SW 1271 (cell line): ENCODE measurements around the gene CCT6B.
"Not testable (repeated sequence)": the region's sequence is repeated elsewhere in the genome, so short reads cannot be mapped to it uniquely, and the experiment has no call there.

ENCODE experiments used
- DNase-seq, 2 experiments: peaks; one replicate each; lab custom pipeline; 2025; lab: John Stamatoyannopoulos, UW

Gene CCT6B

GRCh38 chr17:34961093-34961911, at the start of gene CCT6B, which contains the start of gene ZNF830:
Gene CCT6B (minus strand): TSS chr17:34961460. CDS start chr17:34961393, 67 bp downstream.
Gene ZNF830 (plus strand): TSS chr17:34961540. CDS start chr17:34961567, 27 bp downstream.
- DNase-seq: peak; percentile 74 to 91

GRCh38 chr17:35010093-35010492, 48.8 kb upstream of the CCT6B start:
- no peak for DNase-seq

- DNase-seq: no peak
These were observed 45.7 kb upstream of the CCT6B start for GRCh38 chr17:35006961-35007360.

- DNase-seq: no peak
These were observed 45.1 kb upstream of the CCT6B start for GRCh38 chr17:35006345-35006744.

GRCh38 chr17:35003778-35004177, 42.5 kb upstream of the CCT6B start:
- DNase-seq: no peak

GRCh38 chr17:35002876-35003551, 41.8 kb upstream of the CCT6B start:
- no peak for DNase-seq

GRCh38 chr17:35001549-35001948, 40.3 kb upstream of the CCT6B start:
- DNase-seq: no peak

- not testable (repeated sequence) for DNase-seq
These were observed 39.7 kb upstream of the CCT6B start for GRCh38 chr17:35000965-35001364.

- DNase-seq: no peak
These were observed 38.2 kb upstream of the CCT6B start for GRCh38 chr17:34999456-34999855.

- peak in 1 of 2 experiments; percentile 38 for DNase-seq
These were observed 36.9 kb upstream of the CCT6B start for GRCh38 chr17:34998205-34998604.

GRCh38 chr17:34997355-34997862, 36.1 kb upstream of the CCT6B start:
- DNase-seq: no peak

GRCh38 chr17:34996422-34997285, 35.4 kb upstream of the CCT6B start:
- DNase-seq: no peak

GRCh38 chr17:34993031-34993430, 31.8 kb upstream of the CCT6B start:
- no peak for DNase-seq

- no peak for DNase-seq
These were observed 30.3 kb upstream of the CCT6B start for GRCh38 chr17:34991606-34992005.

GRCh38 chr17:34990921-34991365, 29.7 kb upstream of the CCT6B start:
- DNase-seq: no peak

- DNase-seq: no peak
These were observed 28.2 kb upstream of the CCT6B start for GRCh38 chr17:34989473-34989872.

GRCh38 chr17:34988644-34989043, 27.4 kb upstream of the CCT6B start:
- no peak for DNase-seq

GRCh38 chr17:34987232-34987631, 26.0 kb upstream of the CCT6B start:
- no peak for DNase-seq

- no peak for DNase-seq
These were observed 20.4 kb upstream of the CCT6B start for GRCh38 chr17:34981538-34982241.

- DNase-seq: peak; percentile 48 to 85
These were observed 19.6 kb upstream of the CCT6B start for GRCh38 chr17:34980681-34981537.
